ENCODE measurements around the gene CDH23.
A peak's percentile ranks its signal among the peaks of the same experiment; 100 is the strongest.

Gene CDH23

DNA sequence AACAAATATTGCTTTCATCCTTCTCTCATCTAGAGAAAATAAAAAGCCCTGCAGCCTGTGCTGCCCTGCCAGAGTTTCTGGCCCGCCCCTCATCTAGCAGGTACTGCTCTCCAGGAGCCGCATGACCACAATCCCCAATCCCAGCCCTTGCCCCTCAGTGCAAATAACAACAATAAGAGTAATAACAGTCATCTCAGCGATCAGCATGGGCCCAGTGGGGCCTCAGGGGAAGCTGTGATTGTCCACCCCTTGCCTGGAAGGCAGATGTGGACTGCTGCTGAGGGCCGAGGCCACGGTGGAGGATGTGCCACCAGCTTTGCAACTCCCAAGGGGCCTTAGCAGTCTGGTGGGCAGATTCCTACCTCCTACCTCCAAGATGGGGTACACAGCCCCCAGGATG lies 106.1 kb downstream of the CDH23 start:
- in situ Hi-C loops (cut with HindIII; ENCODE audit: low pct_unique_long_range_greater_than_20kb, low sequenced_read_pairs) = no loop called here
- DNase-seq (ENCODE audit: low read depth in 1 of 2, low spot score in 1 of 2) = no peak
- TF ChIP-seq JUND (IDR thresholded peaks at IDR 0.05; ENCODE audit: low read depth) = no peak

- in situ Hi-C loops (cut with HindIII; ENCODE audit: low pct_unique_long_range_greater_than_20kb, low sequenced_read_pairs) = no loop called here
- no peak for TF ChIP-seq JUND (IDR thresholded peaks at IDR 0.05; ENCODE audit: low read depth)
Measured at GRCh38 chr10:71504168-71504567, 107.4 kb downstream of the CDH23 start.

GRCh38 chr10:71504570-71504969 lies 107.8 kb downstream of the CDH23 start:
- no peak for TF ChIP-seq JUND (IDR thresholded peaks at IDR 0.05; ENCODE audit: low read depth)
- DNase-seq (ENCODE audit: low read depth in 1 of 2, low spot score in 1 of 2) = peak in 1 of 2 experiments; percentile 19
- in situ Hi-C loops (cut with HindIII; ENCODE audit: low pct_unique_long_range_greater_than_20kb, low sequenced_read_pairs) = no loop called here

More at GRCh38 chr10:71504168-71504567, 107.4 kb downstream of the CDH23 start:
- DNase-seq (ENCODE audit: low read depth in 1 of 2, low spot score in 1 of 2) = no peak

GRCh38 chr10:71505862-71506261 lies 109.1 kb downstream of the CDH23 start:
- in situ Hi-C loops (cut with HindIII; ENCODE audit: low pct_unique_long_range_greater_than_20kb, low sequenced_read_pairs) = no loop called here
- no peak for TF ChIP-seq JUND (IDR thresholded peaks at IDR 0.05; ENCODE audit: low read depth)
- no peak for DNase-seq (ENCODE audit: low read depth in 1 of 2, low spot score in 1 of 2)

DNA sequence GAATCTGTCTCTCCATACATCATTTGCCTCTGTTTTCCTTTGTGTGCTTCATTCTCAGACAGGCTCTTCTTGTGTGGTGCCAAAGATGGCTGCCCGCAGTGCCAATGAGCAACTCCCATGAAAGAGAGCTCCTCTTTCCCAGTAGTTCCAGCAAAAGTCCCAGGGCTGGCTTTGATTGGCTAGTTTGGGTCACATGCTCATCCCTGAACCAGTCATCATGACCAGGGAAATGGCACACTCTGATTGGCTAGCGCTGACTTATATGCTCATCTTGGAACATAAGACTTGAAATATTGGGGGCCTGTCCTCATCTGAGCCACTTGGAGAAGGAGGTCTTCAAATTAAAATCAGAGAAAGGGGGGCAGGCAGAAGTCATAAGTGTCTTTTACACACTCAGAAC lies 112.7 kb downstream of the CDH23 start:
- peak in 1 of 2 experiments; percentile 7 for DNase-seq (ENCODE audit: low read depth in 1 of 2, low spot score in 1 of 2)
- TF ChIP-seq JUND (IDR thresholded peaks at IDR 0.05; ENCODE audit: low read depth) = no peak
- in situ Hi-C loops (cut with HindIII; ENCODE audit: low pct_unique_long_range_greater_than_20kb, low sequenced_read_pairs) = no loop called here

GRCh38 chr10:71511206-71511605 lies 114.5 kb downstream of the CDH23 start:
- TF ChIP-seq JUND (IDR thresholded peaks at IDR 0.05; ENCODE audit: low read depth) = no peak
- in situ Hi-C loops (cut with HindIII; ENCODE audit: low pct_unique_long_range_greater_than_20kb, low sequenced_read_pairs) = no loop called here
- no peak for DNase-seq (ENCODE audit: low read depth in 1 of 2, low spot score in 1 of 2)

- TF ChIP-seq JUND (IDR thresholded peaks at IDR 0.05; ENCODE audit: low read depth) = no peak
- in situ Hi-C loops (cut with HindIII; ENCODE audit: low pct_unique_long_range_greater_than_20kb, low sequenced_read_pairs) = no loop called here
- no peak for DNase-seq (ENCODE audit: low read depth in 1 of 2, low spot score in 1 of 2)
Measured at GRCh38 chr10:71512312-71512711, 115.6 kb downstream of the CDH23 start.

DNA sequence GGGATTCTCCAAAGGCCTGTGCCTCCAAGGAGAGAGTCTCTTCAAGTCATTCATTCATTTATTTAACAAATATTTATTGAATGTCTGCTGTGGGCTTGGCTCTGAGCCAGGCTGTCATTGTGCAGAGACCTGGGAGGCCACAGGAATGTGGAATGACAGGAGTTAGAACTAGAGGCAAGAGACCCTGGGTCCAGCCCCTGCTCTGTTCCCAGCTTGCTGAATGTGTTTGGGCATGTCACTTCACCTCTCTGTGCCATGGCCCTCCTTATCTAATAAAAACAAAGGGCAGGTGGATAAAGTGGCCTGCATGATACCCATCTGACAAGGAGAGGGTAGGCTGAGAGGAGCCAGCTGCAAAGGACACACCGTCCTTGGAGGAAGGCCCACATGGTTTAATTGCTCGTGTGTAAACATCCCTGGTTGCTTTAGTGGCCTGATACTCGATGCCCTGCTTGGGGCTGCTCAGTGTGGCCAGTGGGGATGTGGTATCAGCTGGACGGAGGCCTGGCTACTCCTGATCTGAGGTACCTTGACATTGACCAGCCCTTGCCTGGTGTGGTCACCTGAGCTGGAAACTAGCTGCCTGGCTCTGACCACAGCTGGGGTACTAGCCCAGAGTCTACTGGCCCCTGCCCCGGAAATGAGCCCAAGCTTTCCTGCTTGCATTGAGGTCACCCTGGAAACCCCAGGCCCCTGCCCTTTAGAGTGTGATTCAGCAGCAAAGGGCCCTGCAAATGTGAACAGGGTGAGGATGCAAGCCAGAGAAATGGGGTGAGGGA lies 116.2 kb downstream of the CDH23 start:
- in situ Hi-C loops (cut with HindIII; ENCODE audit: low pct_unique_long_range_greater_than_20kb, low sequenced_read_pairs) = no loop called here

GRCh38 chr10:71513540-71513853 lies 116.8 kb downstream of the CDH23 start:
- DNase-seq (ENCODE audit: low read depth in 1 of 2, low spot score in 1 of 2) = no peak
- no peak for TF ChIP-seq JUND (IDR thresholded peaks at IDR 0.05; ENCODE audit: low read depth)
- in situ Hi-C loops (cut with HindIII; ENCODE audit: low pct_unique_long_range_greater_than_20kb, low sequenced_read_pairs) = no loop called here

More for the DNA sequence above, 116.2 kb downstream of the CDH23 start:
- no peak for TF ChIP-seq JUND (IDR thresholded peaks at IDR 0.05; ENCODE audit: low read depth)
- DNase-seq (ENCODE audit: low read depth in 1 of 2, low spot score in 1 of 2) = peak in 1 of 2 experiments; percentile 83

DNA sequence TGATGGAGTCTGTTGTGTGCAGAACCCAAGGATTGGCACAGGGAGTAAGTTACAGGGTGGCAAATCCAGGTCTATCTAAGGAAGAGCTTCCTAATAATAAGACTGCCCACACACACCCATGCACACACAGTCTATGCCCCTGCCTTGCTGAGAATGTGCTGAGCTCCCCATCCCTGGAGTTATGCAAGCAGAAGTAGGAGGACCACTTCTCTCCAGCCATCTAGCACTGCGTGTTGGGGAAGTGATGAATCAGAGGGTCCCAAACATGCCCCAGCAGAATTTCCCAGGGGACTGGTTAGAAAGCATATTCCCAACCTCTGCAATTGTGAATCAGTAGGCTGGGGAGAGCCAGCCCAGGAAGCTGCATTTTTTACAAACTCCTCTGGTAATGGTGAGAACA lies 117.2 kb downstream of the CDH23 start:
- in situ Hi-C loops (cut with HindIII; ENCODE audit: low pct_unique_long_range_greater_than_20kb, low sequenced_read_pairs) = no loop called here
- no peak for TF ChIP-seq JUND (IDR thresholded peaks at IDR 0.05; ENCODE audit: low read depth)
- no peak for DNase-seq (ENCODE audit: low read depth in 1 of 2, low spot score in 1 of 2)

- TF ChIP-seq JUND (IDR thresholded peaks at IDR 0.05; ENCODE audit: low read depth) = no peak
- DNase-seq (ENCODE audit: low read depth in 1 of 2, low spot score in 1 of 2) = no peak
- in situ Hi-C loops (cut with HindIII; ENCODE audit: low pct_unique_long_range_greater_than_20kb, low sequenced_read_pairs) = no loop called here
Measured at GRCh38 chr10:71515531-71516172, 118.9 kb downstream of the CDH23 start.

GRCh38 chr10:71516890-71517289 lies 120.2 kb downstream of the CDH23 start:
- DNase-seq (ENCODE audit: low read depth in 1 of 2, low spot score in 1 of 2) = no peak
- TF ChIP-seq JUND (IDR thresholded peaks at IDR 0.05; ENCODE audit: low read depth) = no peak
- in situ Hi-C loops (cut with HindIII; ENCODE audit: low pct_unique_long_range_greater_than_20kb, low sequenced_read_pairs) = no loop called here

- no peak for TF ChIP-seq JUND (IDR thresholded peaks at IDR 0.05; ENCODE audit: low read depth)
- in situ Hi-C loops (cut with HindIII; ENCODE audit: low pct_unique_long_range_greater_than_20kb, low sequenced_read_pairs) = no loop called here
- peak in 1 of 2 experiments; percentile 12 for DNase-seq (ENCODE audit: low read depth in 1 of 2, low spot score in 1 of 2)
Measured at GRCh38 chr10:71517298-71518169, 120.8 kb downstream of the CDH23 start.

All from T47D (cell line).